A549 (cell line): Measurements from ENCODE around the gene DMRTA2. TPM values are rescaled to one million over a fixed set of nuclear protein-coding genes. Genes with fewer than 3 reads are reported as not detected.
"Not testable (repeated sequence)": the region's sequence is repeated elsewhere in the genome, so short reads cannot be mapped to it uniquely, and the experiment has no call there.

Source experiments
- ATAC-seq, 2 experiments: fragments of 200-7000 bp in 1 of 2; fragments of >200 bp in 1 of 2; cut with Nextera tagmentation in 1 of 2; cut with Tn5 transposase in 1 of 2; 3 replicates each; pipeline versions ENCODE4 v1.8.0 to v1.9.1; 2018 to 2020; ENCODE audit warnings: mild to moderate bottlenecking in 1 of 2, moderate library complexity in 1 of 2
- CTCF ChIA-PET: fragments of 300-600 bp; sonication (Branson Sonifier 250); formaldehyde crosslinking; extraction: SDS; loops from one replicate; lab custom pipeline; 2021; ENCODE audit warnings: antibody characterized with exemption, inconsistent platforms; lab: Yijun Ruan, JAX
- POLR2A ChIA-PET: fragments of 350-600 bp; formaldehyde crosslinking; extraction: SDS; loops from one replicate; lab custom pipeline; 2021; ENCODE audit warnings: antibody characterized with exemption, inconsistent platforms; lab: Yijun Ruan, JAX
- DNase-seq, 2 experiments: peaks; one replicate each; pipeline versions ENCODE4 v3.0.0 to v3.0.0-alpha.2; 2011 to 2016; ENCODE audit warnings: low read depth in 1 of 2, low spot score in 1 of 2
- FAIRE-seq: peaks from 2 replicates; lab custom pipeline; 2011; peaks lifted over from hg19 to GRCh38; lab: Jason Lieb, UNC
- H3K27ac ChIP-seq, 2 experiments: fragments of >200 bp; sonication (Bioruptor Twin); formaldehyde crosslinking; 3 replicates each; pipeline ENCODE4 v1.5.1; 2016 to 2017
- H3K4me1 ChIP-seq: fragments of >200 bp; sonication (Bioruptor Twin); formaldehyde crosslinking; 3 replicates; pipeline ENCODE4 v1.6.1; 2016
- H3K4me2 ChIP-seq: fragments of >200 bp; sonication (Bioruptor Twin); formaldehyde crosslinking; 3 replicates; pipeline ENCODE4 v1.6.1; 2016
- H3K4me3 ChIP-seq: fragments of >200 bp; sonication (Bioruptor Twin); formaldehyde crosslinking; 3 replicates; pipeline ENCODE4 v1.5.1; 2016
- H3K9me3 ChIP-seq: fragments of >200 bp; sonication (Bioruptor Twin); formaldehyde crosslinking; 3 replicates; pipeline ENCODE4 v1.6.1; 2016
- BHLHE40 ChIP-seq: IDR thresholded peaks from 2 replicates; pipeline ENCODE4 v1.6.1; 2012; ENCODE audit warnings: low read depth, low read length, inconsistent platforms
- CEBPB ChIP-seq, 2 experiments: fragments of >200 bp in 1 of 2; sonication (Bioruptor Twin) in 1 of 2; formaldehyde crosslinking in 1 of 2; IDR thresholded peaks; 2 replicates each; pipeline ENCODE4 v1.6.1; 2012 to 2016
- CHD4 ChIP-seq: fragments of 200-600 bp; sonication (generic); IDR thresholded peaks from 2 replicates; pipeline ENCODE4 v1.6.1; 2016; ENCODE audit warnings: antibody characterized with exemption, mild to moderate bottlenecking, borderline replicate concordance
- E2F6 ChIP-seq: IDR thresholded peaks from 2 replicates; pipeline ENCODE4 v1.6.1; 2012; ENCODE audit warnings: low read depth, borderline replicate concordance
- EHF ChIP-seq: fragments of 250-450 bp; sonication (Bioruptor Pico); IDR thresholded peaks from 2 replicates; pipeline ENCODE4 v1.5.0; 2020; ENCODE audit warnings: mild to moderate bottlenecking
- ELK1 ChIP-seq: fragments of 150-350 bp; IDR thresholded peaks from 2 replicates; pipeline ENCODE4 v1.6.1; 2014; ENCODE audit warnings: low read depth, mild to moderate bottlenecking, low read length
- FOSB ChIP-seq: fragments of 250-450 bp; sonication (Bioruptor Pico); IDR thresholded peaks from 2 replicates; pipeline ENCODE4 v1.5.0; 2020; ENCODE audit warnings: mild to moderate bottlenecking, moderate library complexity
- JUN ChIP-seq, 2 experiments: fragments of >200 bp; sonication (Bioruptor Twin); formaldehyde crosslinking; IDR thresholded peaks; 2 replicates in 1 of 2; 3 replicates in 1 of 2; pipeline ENCODE4 v1.6.1; 2016 to 2017
- KDM5A ChIP-seq: fragments of 200-600 bp; sonication (generic); IDR thresholded peaks from 2 replicates; pipeline ENCODE4 v1.6.1; 2016; ENCODE audit warnings: antibody characterized with exemption, mild to moderate bottlenecking
- MAFK ChIP-seq: fragments of 450-650 bp; IDR thresholded peaks from 2 replicates; pipeline ENCODE4 v1.6.1; 2014; ENCODE audit not compliant: partially characterized antibody
- PBX3 ChIP-seq: IDR thresholded peaks from 2 replicates; pipeline ENCODE4 v1.6.1; 2012
- PHF8 ChIP-seq: fragments of 200-600 bp; sonication (generic); IDR thresholded peaks from 2 replicates; pipeline ENCODE4 v1.6.1; 2016; ENCODE audit warnings: low read depth, mild to moderate bottlenecking, antibody characterized with exemption, moderate library complexity, borderline replicate concordance
- POLR2A ChIP-seq: IDR thresholded peaks from 2 replicates; pipeline ENCODE4 v1.6.1; 2012; ENCODE audit warnings: mild to moderate bottlenecking, low read length
- POLR2AphosphoS2 ChIP-seq: conservative IDR thresholded peaks from 2 replicates; pipeline ENCODE4 v1.6.1; 2012; ENCODE audit warnings: low read length, improper control_type of control experiment, inconsistent platforms
- RNF2 ChIP-seq: fragments of 200-600 bp; sonication (generic); IDR thresholded peaks from 2 replicates; pipeline ENCODE4 v1.6.1; 2016; ENCODE audit warnings: low read depth, mild to moderate bottlenecking, antibody characterized with exemption, moderate library complexity, borderline replicate concordance
- SMC3 ChIP-seq: fragments of >200 bp; sonication (Bioruptor Twin); formaldehyde crosslinking; IDR thresholded peaks from 3 replicates; pipeline ENCODE4 v1.6.1; 2018; ENCODE audit warnings: inconsistent platforms
- SREBF2 ChIP-seq: fragments of 450-650 bp; IDR thresholded peaks from 2 replicates; pipeline ENCODE4 v1.6.1; 2014; ENCODE audit warnings: mild to moderate bottlenecking, moderate library complexity
- ZFP36 ChIP-seq: fragments of 450-650 bp; IDR thresholded peaks from 2 replicates; pipeline ENCODE4 v1.6.1; 2014; ENCODE audit warnings: borderline replicate concordance; ENCODE audit not compliant: partially characterized antibody
- WGBS: methylation state at CpG from one replicate; pipeline ENCODE4 v1.1.6; 2017; ENCODE audit errors: missing lambda C conversion rate; 5-methylcytosine and 5-hydroxymethylcytosine counted together
- polyA plus RNA-seq, 4 experiments: library from polyadenylated mRNA; depleted of rRNA in 3 of 4; stranded (reverse); fragments of >200 nt; fragmentation: RNase III in 1 of 4; extraction: RNeasy Plus Mini Kit Qiagen cat#74134 plus additional on column Dnase treatment in 1 of 4; gene quantifications; 2 replicates in 3 of 4; 3 replicates in 1 of 4; pipeline ENCODE4 v1.2.3, GENCODE V29; 2011 to 2017
- TF ChIP-seq, protein P1 (sequence below): fragments of >200 bp; sonication (Bioruptor Twin); formaldehyde crosslinking; IDR thresholded peaks from 3 replicates; pipeline ENCODE4 v1.6.1; 2016

Gene DMRTA2
- polyA plus RNA-seq, 2 of the 4 experiments (the other 2 are of a cell fraction) = 0.03 to 0.13 TPM

DNA sequence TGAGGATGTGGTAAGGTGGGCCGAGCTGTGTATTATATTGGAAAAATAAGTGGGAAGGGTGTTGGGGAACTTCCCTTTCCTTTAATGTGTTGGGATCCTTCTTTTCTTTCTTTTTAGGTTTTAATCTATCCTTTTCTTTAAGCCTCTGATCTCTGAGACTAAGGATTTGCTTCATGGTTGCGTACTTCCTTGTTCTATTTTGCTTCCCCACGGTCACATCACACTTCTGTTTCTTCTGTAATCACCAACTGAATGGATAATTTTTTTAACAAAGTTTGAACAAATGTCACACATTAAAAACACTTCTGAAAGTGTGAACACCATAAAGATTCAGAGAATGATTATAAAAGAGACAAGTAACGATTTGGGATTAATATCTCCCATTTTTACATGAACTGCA is 17.4 kb downstream of the DMRTA2 start:
- no peak for FAIRE-seq
- POLR2A ChIA-PET = no interaction called here

DNA sequence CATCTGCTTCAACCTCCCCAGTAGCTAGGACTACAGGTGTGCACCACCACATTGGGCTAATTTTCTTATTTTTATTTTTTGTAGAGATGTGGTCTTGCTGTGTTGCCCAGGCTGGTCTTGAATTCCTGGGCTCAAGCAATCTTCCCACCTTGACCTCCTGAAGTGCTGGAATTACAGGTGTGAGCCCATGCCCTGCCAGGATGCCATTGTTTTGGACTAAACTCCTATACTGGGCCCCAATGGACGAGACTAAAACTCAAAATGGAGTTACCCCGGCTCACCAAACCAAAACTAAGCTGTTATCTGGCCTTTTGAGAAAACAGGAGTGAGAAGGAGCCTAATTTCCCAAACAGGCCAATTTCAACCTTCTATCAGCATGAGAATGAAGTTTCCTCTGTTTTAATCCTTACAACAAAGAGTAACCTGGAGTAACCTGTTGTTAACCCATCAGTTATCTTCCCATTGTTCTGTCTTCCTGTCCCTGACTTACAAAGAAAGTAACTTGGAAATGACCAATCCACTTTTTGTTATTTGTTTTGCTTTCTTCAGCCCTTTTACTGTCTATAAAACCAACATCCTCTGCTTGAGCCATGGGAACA is 29.6 kb downstream of the DMRTA2 start:
- FAIRE-seq (no peak), ATAC-seq (no peak), DNase-seq (no peak)
- Histone ChIP-seq H3K4me2 (no peak overlapping the region), H3K27ac (no peak overlapping the region), H3K4me1 (no peaks in the 10 kb centered on the region), H3K9me3 (no peaks in the 10 kb centered on the region), H3K4me3 (no peak overlapping the region)
- CTCF ChIA-PET = interaction anchor here (1.2 kb wide), 1 partner anchor 24 kb away, joined by 4 read pairs; no protein-coding TSS in a partner anchor
- TF ChIP-seq POLR2A (no peak), PHF8 (no peak), PBX3 (no peak), JUN (IDR thresholded peaks at IDR 0.05) (no peak), CHD4 (no peak)
- 0% methylated on average over 2 of the region's 2 CpGs for WGBS
- POLR2A ChIA-PET = no interaction called here

More for the DNA sequence above, 17.4 kb downstream of the DMRTA2 start:
- no peak overlapping the region for H3K27ac ChIP-seq
- 51% methylated on average over 4 of the region's 4 CpGs for WGBS
- H3K4me3 ChIP-seq = no peak overlapping the region
- DNase-seq = no peak
- 0 out of 3 replicates have a peak, but pooled peaks cover 4% of the 10 kb centered on the region for H3K9me3 ChIP-seq
- no peak overlapping the region for H3K4me2 ChIP-seq
- no peaks in the 10 kb centered on the region for H3K4me1 ChIP-seq
- CTCF ChIA-PET = no interaction called here
- TF ChIP-seq POLR2AphosphoS2 = no peak
- TF ChIP-seq CHD4 = no peak
- TF ChIP-seq SMC3 = no peak
- TF ChIP-seq MAFK = no peak
- no peak for TF ChIP-seq CEBPB (IDR thresholded peaks at IDR 0.05)
- TF ChIP-seq SREBF2 = no peak
- no peak for TF ChIP-seq FOSB (CRISPR knock-in tag)
- TF ChIP-seq EHF (CRISPR knock-in tag) = no peak
- no peak for TF ChIP-seq KDM5A
- no peak for TF ChIP-seq ZFP36
- TF ChIP-seq, protein P1, sequence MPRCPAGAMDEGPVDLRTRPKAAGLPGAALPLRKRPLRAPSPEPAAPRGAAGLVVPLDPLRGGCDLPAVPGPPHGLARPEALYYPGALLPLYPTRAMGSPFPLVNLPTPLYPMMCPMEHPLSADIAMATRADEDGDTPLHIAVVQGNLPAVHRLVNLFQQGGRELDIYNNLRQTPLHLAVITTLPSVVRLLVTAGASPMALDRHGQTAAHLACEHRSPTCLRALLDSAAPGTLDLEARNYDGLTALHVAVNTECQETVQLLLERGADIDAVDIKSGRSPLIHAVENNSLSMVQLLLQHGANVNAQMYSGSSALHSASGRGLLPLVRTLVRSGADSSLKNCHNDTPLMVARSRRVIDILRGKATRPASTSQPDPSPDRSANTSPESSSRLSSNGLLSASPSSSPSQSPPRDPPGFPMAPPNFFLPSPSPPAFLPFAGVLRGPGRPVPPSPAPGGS = no peak
- no peak for TF ChIP-seq E2F6
- no peak for TF ChIP-seq BHLHE40
- TF ChIP-seq ELK1 = no peak
- no peak for TF ChIP-seq RNF2
- TF ChIP-seq PHF8 = no peak
- TF ChIP-seq, all 56 proteins: peak for 0
- no peak for ATAC-seq

DNA sequence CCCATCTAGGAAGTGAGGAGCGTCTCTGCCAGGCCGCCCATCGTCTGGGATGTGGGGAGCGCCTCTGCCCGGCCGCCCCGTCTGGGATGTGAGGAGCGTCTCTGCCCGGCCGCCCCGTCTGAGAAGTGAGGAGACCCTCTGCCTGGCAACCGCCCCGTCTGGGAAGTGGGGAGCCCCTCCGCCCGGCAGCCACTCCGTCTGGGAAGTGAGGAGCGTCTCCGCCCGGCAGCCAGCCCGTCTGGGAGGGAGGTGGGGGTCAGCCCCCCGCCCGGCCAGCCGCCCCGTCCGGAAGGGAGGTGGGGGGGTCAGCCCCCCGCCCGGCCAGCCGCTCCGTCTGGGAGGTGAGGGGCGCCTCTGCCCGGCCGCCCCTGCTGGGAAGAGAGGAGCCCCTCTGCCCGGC is 41.7 kb downstream of the DMRTA2 start:
- H3K9me3 ChIP-seq, FAIRE-seq, H3K4me3 ChIP-seq, H3K27ac ChIP-seq, H3K4me1 ChIP-seq, CTCF ChIA-PET, DNase-seq, POLR2A ChIA-PET, H3K4me2 ChIP-seq, ATAC-seq: not testable (repeated sequence)
- no CpG with 5 or more reads among the region's 33 CpGs for WGBS
